ENCODE measurements around the gene TREML4.

DNA sequence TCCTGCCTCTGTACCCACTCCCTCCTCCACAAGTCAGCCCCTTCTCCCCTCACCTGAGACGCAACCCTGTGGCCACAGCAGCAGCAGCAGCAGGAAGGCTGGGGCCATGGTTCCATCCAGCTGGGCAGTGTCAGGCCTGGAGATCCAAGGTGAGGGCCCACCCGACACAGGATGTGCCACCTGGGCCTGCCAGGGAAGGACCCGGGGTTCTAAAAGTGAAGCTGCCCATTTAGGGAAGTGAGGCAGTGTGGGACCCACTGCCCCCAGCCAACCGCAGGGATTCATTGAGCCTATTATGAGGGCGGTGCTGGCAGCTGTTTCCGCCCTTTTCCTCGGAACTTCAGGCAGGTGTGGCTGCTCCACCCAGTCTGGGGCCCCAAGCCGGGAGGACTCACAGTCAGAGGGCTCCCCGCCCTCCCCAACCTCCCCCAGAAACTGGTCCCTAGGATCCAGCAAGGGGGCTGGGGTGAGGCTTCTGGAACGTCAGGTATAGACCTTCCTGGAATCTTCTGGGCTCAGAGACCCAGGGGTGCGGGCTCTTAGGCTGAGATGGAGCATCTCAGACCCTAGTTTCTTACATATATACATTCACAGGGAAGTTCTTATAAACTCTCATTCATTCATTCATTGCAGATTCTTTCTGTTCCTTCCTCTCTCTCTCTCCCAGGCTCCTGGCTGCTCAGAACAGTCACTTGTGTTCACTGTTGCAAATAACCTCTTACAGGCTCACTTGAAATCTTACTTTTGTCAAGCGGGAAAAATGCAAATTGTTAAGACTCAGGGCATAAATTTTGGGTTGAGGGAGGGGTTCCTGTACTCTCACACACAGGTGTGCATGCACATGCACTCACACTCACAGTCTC is 27.0 kb upstream of the TREML4 start, which contains the start of gene TREML2:
- TF ChIP-seq POLR2A (IDR thresholded peaks at IDR 0.05; ENCODE audit: low read length) (peak; percentile 22), GATA1 (IDR thresholded peaks at IDR 0.05; ENCODE audit: low read depth, low read length) (no peak)
